Mesendoderm (in vitro differentiated cells): ENCODE measurements around the gene GAA.

Experiments
- DNase-seq: peaks from one replicate; pipeline ENCODE4 v3.0.0; 2013
- H2AK5ac ChIP-seq: 2 replicates; pipeline ENCODE4 v1.6.1; 2013; ENCODE audit warnings: low read length, inconsistent platforms
- H2BK120ac ChIP-seq: 2 replicates; pipeline ENCODE4 v1.6.1; 2013; ENCODE audit warnings: low read depth, mild to moderate bottlenecking, low read length, moderate library complexity, mixed read lengths
- H2BK15ac ChIP-seq: replicated peaks from 2 replicates; pipeline ENCODE4 v1.6.1; 2013; ENCODE audit warnings: low read depth, mild to moderate bottlenecking, moderate library complexity
- H2BK5ac ChIP-seq: 2 replicates; pipeline ENCODE4 v1.6.1; 2013; ENCODE audit warnings: low read length, inconsistent platforms
- H3K18ac ChIP-seq: 2 replicates; pipeline ENCODE4 v1.6.1; 2013; ENCODE audit warnings: mild to moderate bottlenecking, low read length, mixed read lengths
- H3K23ac ChIP-seq: one replicate; pipeline ENCODE4 v1.6.1; 2013; ENCODE audit warnings: low read length
- H3K27ac ChIP-seq: 2 replicates; pipeline ENCODE4 v1.5.1; 2013; ENCODE audit warnings: low read depth, mild to moderate bottlenecking, inconsistent platforms, low read length, moderate library complexity
- H3K27me3 ChIP-seq: 2 replicates; pipeline ENCODE4 v1.6.1; 2013; ENCODE audit warnings: low read length, control low read depth, mild to moderate bottlenecking, inconsistent platforms; ENCODE audit not compliant: insufficient read depth, poor library complexity
- H3K36me3 ChIP-seq: 2 replicates; pipeline ENCODE4 v1.6.1; 2013; ENCODE audit warnings: low read length, inconsistent platforms; ENCODE audit not compliant: control insufficient read depth, insufficient read depth
- H3K4ac ChIP-seq: one replicate; pipeline ENCODE4 v1.6.1; 2013; ENCODE audit warnings: low read depth, mild to moderate bottlenecking, low read length, moderate library complexity
- H3K4me1 ChIP-seq: 2 replicates; pipeline ENCODE4 v1.6.1; 2013; ENCODE audit warnings: low read depth, low read length, inconsistent platforms; ENCODE audit not compliant: control insufficient read depth
- H3K4me2 ChIP-seq: 2 replicates; pipeline ENCODE4 v1.6.1; 2013; ENCODE audit warnings: low read length
- H3K4me3 ChIP-seq: 2 replicates; pipeline ENCODE4 v1.5.1; 2013; ENCODE audit warnings: mild to moderate bottlenecking, low read length
- H3K56ac ChIP-seq: one replicate; pipeline ENCODE4 v1.6.1; 2013; ENCODE audit warnings: low read length
- H3K79me1 ChIP-seq: 2 replicates; pipeline ENCODE4 v1.6.1; 2013; ENCODE audit warnings: low read length, inconsistent platforms
- H3K79me2 ChIP-seq: 2 replicates; pipeline ENCODE4 v1.6.1; 2013; ENCODE audit warnings: mild to moderate bottlenecking, low read length; ENCODE audit not compliant: control insufficient read depth, insufficient read depth
- H3K9ac ChIP-seq: 2 replicates; pipeline ENCODE4 v1.6.1; 2013; ENCODE audit warnings: low read length, inconsistent platforms
- H4K5ac ChIP-seq: one replicate; pipeline ENCODE4 v1.6.1; 2013; ENCODE audit warnings: low read length
- H4K8ac ChIP-seq: one replicate; pipeline ENCODE4 v1.6.1; 2013; ENCODE audit warnings: low read depth, mild to moderate bottlenecking, control low read depth, low read length, moderate library complexity
- WGBS: extraction: QIAGEN DNeasy Blood & Tissue Kit; methylation state at CpG from one replicate; pipeline ENCODE4 v1.1.7; 2013; ENCODE audit warnings: low lambda C conversion rate, missing lambda C conversion rate; ENCODE audit not compliant: insufficient coverage; ENCODE audit errors: extremely low coverage; 5-methylcytosine and 5-hydroxymethylcytosine counted together

GAA gene

DNA sequence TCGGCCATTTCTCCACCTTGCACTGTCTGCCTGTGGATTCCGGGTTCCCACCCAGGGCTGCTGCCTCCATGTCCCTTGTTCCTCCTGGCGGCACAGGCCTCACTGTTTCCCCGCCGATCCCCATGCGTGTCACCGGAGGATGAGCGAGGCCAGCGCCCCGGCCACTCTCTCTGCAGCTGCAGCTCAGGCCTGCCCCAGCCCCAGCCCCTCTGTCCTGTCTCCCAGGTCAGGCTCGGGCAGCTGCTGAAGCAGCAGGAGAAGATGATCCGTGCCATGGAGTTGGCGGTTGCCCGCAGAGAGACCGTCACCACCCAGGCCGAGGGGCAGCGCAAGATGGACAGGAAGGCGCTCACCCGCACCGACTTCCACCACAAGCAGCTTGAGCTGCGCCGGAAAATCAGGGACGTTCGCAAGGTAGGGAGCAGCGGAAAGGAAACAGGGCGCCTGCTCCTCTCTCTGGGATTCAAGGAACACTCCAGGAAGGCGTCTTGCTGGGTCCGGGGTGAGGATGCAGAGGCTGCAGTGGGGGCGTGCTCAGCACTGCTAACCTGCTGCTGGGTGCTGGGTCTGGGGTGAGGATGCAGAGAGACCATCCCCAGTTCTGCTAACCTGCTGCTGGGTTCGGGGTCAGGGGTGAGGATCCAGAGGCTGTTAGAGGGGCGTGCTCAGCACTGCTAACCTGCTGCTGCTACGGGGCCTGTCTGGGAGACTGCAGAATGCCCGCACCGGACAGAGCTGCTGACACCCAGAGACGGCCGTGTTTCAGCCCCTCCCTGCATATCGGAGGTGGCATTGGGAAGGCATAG is 6.1 kb upstream of the GAA start:
- no peak overlapping the region for H2AK5ac ChIP-seq
- H3K36me3 ChIP-seq, result no peaks in the 10 kb centered on the region
- no peak for DNase-seq
- no peak overlapping the region for H3K18ac ChIP-seq
- H4K5ac ChIP-seq, result no peak overlapping the region
- H3K9ac ChIP-seq, result no peak overlapping the region
- H3K4me3 ChIP-seq, result no peak overlapping the region
- no peak overlapping the region for H3K23ac ChIP-seq
- no peaks in the 10 kb centered on the region for H3K27me3 ChIP-seq
- H3K79me1 ChIP-seq, result no peaks in the 10 kb centered on the region
- no peaks in the 10 kb centered on the region for H3K4me1 ChIP-seq
- no peak overlapping the region for H3K4me2 ChIP-seq
- WGBS, result no CpG with 5 or more reads among the region's 37 CpGs
- no peak overlapping the region for H2BK120ac ChIP-seq
- no peaks in the 10 kb centered on the region for H3K79me2 ChIP-seq
- H2BK5ac ChIP-seq, result no peak overlapping the region
- no peak overlapping the region for H3K27ac ChIP-seq
- H2BK15ac ChIP-seq, result no peak overlapping the region
- no peak overlapping the region for H3K4ac ChIP-seq
- H3K56ac ChIP-seq, result no peak overlapping the region
- no peak overlapping the region for H4K8ac ChIP-seq

DNA sequence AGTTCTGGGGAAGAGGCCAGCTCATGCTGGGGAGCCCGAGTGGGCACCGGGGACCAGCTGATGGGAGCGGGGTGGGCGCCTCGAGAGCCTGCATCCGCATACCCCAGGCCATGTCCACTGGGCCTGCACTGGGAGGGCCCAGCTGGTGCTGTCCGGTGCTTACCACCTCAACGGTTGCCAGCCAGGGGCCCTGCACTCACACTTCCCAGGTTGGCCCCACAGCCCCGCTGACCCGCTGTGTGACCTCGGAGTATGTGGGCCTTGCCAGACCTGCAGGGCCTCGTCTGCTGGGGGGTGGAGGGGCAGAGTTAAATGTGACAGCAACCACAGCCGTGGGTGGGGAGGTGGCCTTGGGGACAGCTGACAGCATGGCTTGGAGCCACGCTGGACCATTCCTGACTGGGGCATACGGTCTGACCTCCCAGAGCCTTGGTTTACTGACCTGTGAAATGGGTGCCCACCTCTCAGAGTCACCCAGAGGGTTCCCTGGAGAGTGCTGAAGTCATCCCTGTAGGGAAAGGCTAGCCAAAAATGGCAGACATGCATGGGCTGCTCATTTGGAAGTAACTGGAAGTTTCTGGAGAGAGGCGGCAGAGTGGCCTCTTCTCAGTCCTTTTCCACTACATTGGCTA is 5.4 kb upstream of the GAA start:
- Histone ChIP-seq H3K9ac (no peak overlapping the region), H3K23ac (no peak overlapping the region), H3K36me3 (no peaks in the 10 kb centered on the region), H2BK15ac (no peak overlapping the region), H3K4ac (no peak overlapping the region), H3K27ac (no peak overlapping the region), H3K4me3 (no peak overlapping the region), H3K79me2 (no peaks in the 10 kb centered on the region), H2BK120ac (no peak overlapping the region), H3K56ac (no peak overlapping the region), H3K4me1 (no peaks in the 10 kb centered on the region), H2BK5ac (no peak overlapping the region), H3K4me2 (no peak overlapping the region), H4K5ac (no peak overlapping the region), H3K79me1 (no peaks in the 10 kb centered on the region), H3K18ac (no peak overlapping the region), H2AK5ac (no peak overlapping the region), H3K27me3 (no peaks in the 10 kb centered on the region), H4K8ac (no peak overlapping the region)
- WGBS, result no CpG with 5 or more reads among the region's 16 CpGs
- no peak for DNase-seq

DNA sequence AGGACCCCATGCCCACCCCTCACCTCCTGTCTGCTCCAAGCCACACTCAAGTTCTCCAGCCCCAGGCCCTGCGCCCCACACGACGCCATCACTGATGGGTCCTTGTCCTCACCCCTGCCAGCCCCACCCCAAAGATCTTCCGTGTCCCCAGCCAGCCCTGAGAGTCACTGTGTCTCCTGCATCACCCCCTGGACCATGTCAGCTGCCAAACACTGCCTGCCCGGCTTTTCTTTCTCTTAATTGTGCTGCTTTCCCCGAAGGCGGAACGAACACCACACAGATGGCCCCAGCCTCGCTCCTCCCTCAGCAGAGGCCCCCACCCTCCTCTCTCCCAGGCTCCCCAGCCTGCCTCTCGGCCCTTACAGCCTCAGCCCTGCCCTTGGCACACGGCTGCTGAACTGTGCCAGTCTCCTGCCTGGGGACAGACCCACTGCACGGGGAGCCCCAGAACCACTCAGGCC is 4.8 kb upstream of the GAA start:
- Histone ChIP-seq H2BK15ac (no peak overlapping the region), H3K4me3 (no peak overlapping the region), H3K23ac (no peak overlapping the region), H3K56ac (no peak overlapping the region), H2BK120ac (no peak overlapping the region), H3K27ac (no peak overlapping the region), H4K5ac (no peak overlapping the region), H2AK5ac (no peak overlapping the region), H4K8ac (no peak overlapping the region), H3K4me2 (no peak overlapping the region), H3K27me3 (no peaks in the 10 kb centered on the region), H3K9ac (no peak overlapping the region), H3K36me3 (no peaks in the 10 kb centered on the region), H3K79me1 (no peaks in the 10 kb centered on the region), H2BK5ac (no peak overlapping the region), H3K79me2 (no peaks in the 10 kb centered on the region), H3K18ac (no peak overlapping the region), H3K4ac (no peak overlapping the region), H3K4me1 (no peaks in the 10 kb centered on the region)
- WGBS, result no CpG with 5 or more reads among the region's 12 CpGs
- no peak for DNase-seq

DNA sequence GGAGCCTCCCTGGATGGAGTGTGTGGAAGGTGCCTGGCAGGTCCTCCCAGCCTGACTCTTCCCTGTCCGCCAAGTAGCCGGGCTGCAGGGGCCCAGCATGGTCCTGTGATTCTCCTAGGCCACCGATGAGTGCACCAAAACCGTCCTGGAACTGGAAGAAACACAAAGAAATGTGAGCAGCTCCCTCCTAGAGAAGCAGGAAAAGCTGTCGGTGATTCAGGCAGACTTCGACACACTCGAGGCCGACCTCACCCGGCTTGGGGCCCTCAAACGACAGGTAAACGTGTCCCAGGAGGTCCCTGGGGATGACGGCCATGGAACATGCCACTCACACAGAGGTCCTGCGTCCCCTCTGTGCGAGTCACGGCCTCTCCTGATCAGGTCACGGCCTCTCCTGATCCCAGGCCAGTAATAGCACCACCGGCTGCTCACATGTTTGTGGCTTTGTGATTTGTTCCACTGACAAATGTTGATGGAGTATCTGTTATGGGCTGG is 4.2 kb upstream of the GAA start:
- H3K9ac ChIP-seq, result no peak overlapping the region
- DNase-seq, result no peak
- WGBS, result no CpG with 5 or more reads among the region's 17 CpGs

DNA sequence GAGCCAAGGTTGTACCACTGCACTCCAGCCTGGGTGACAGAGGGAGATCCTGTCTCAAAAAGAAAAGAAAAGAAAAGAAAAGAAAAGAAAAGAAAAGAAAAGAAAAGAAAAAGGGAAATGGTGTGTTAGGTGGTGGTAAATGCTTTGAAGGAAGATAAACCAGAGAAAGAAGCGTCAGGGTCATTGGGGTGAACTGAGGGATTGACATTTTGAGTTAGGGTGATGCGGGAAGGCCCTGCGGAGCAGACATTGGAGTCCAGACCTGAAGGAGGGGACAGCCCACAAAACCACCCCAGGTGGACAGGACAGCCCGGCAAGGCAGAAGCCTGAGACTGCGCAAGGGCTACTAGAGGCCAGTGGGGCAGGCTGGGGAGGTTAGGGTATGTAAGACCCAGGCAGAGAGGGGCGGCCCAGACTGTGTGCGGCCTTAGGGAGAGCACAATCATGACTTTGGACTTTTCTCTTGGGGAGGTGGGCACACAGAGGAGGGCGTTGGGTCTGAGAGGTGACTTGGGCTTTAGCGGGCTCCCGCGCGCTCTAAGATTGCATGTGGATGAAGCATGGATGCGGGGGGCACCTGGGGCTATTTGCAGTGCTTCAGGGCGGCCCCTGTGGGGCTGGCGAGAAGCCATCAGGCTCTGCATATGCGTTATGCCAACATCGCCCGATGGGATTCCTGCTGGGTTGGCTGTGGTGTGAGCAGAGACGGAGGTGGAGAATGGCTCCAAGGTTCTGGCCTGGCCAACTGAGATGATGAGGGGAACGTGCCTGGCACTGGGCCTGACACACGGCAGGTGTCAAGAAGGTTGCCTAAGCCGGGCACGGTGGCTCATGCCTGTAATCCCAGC is 3.3 kb upstream of the GAA start:
- Histone ChIP-seq H3K18ac (no peak overlapping the region), H2BK5ac (no peak overlapping the region), H4K5ac (no peak overlapping the region), H3K27ac (no peak overlapping the region), H3K4me3 (no peak overlapping the region), H3K9ac (no peak overlapping the region), H3K36me3 (no peaks in the 10 kb centered on the region), H3K79me2 (no peaks in the 10 kb centered on the region), H3K23ac (no peak overlapping the region), H2BK15ac (no peak overlapping the region), H3K4ac (no peak overlapping the region), H3K27me3 (no peaks in the 10 kb centered on the region), H3K79me1 (no peaks in the 10 kb centered on the region), H2BK120ac (no peak overlapping the region), H4K8ac (no peak overlapping the region), H3K56ac (no peak overlapping the region), H3K4me1 (no peaks in the 10 kb centered on the region), H3K4me2 (no peak overlapping the region), H2AK5ac (no peak overlapping the region)
- WGBS, result 100% methylated on average over 1 of the region's 23 CpGs
- DNase-seq, result no peak

More for the DNA sequence above, 4.2 kb upstream of the GAA start:
- Histone ChIP-seq H2BK5ac (no peak overlapping the region), H3K23ac (no peak overlapping the region), H4K5ac (no peak overlapping the region), H3K4me3 (no peak overlapping the region), H3K79me2 (no peaks in the 10 kb centered on the region), H3K27ac (no peak overlapping the region), H2AK5ac (no peak overlapping the region), H2BK15ac (no peak overlapping the region), H4K8ac (no peak overlapping the region), H2BK120ac (no peak overlapping the region), H3K56ac (no peak overlapping the region), H3K4me2 (no peak overlapping the region), H3K4me1 (no peaks in the 10 kb centered on the region), H3K18ac (no peak overlapping the region), H3K4ac (no peak overlapping the region), H3K79me1 (no peaks in the 10 kb centered on the region), H3K27me3 (no peaks in the 10 kb centered on the region), H3K36me3 (no peaks in the 10 kb centered on the region)
